ENCODE data around the gene ATP9A. TPM values are rescaled to one million over a fixed set of nuclear protein-coding genes. Genes with fewer than 3 reads are reported as not detected.

The ATP9A gene
- total and polyA plus RNA-seq, 2 donors (not counting 3 experiments of a cell fraction or from before 2014, with no cell fraction given): 20.9 to 41.5 TPM

GRCh38 chr20:51760905-51761546 lies 7.2 kb downstream of the ATP9A start:
- POLR2A ChIA-PET: no interaction called here
- H3K27me3 ChIP-seq (ENCODE audit: control insufficient read depth in 2 of 2, insufficient read depth in 2 of 2, low read length in 2 of 2): no peaks in the 10 kb centered on the region
- H2AFZ ChIP-seq (ENCODE audit: low read depth, low read length): no peak overlapping the region
- H3K27ac ChIP-seq (ENCODE audit: insufficient read depth, low read depth, low read length): no peak overlapping the region
- intact Hi-C loops (cut with micrococcal nuclease): loop anchor here (1.0 to 10.0 kb wide), 2 partner anchors 9 to 396 kb away; no protein-coding TSS in a partner anchor
- H3K79me2 ChIP-seq (ENCODE audit: control insufficient read depth, insufficient read depth, low read length): peaks cover 10% of the 10 kb centered on the region
- H3K36me3 ChIP-seq (ENCODE audit: control insufficient read depth in 2 of 2, extremely low read depth in 1 of 2, insufficient read depth in 2 of 2, low read length in 2 of 2): no peaks in the 10 kb centered on the region
- peaks cover 6% of the 10 kb centered on the region for H3K4me1 ChIP-seq (ENCODE audit: control insufficient read depth, extremely low read depth, insufficient read depth, low read length)
- H3K9me1 ChIP-seq (replicated peaks; ENCODE audit: control insufficient read depth, extremely low read depth, insufficient read depth, low read length): no peaks in the 10 kb centered on the region
- H3K9ac ChIP-seq (replicated peaks; ENCODE audit: extremely low read depth, insufficient read depth, low read length): no peak overlapping the region
- no peaks in the 10 kb centered on the region for H4K20me1 ChIP-seq (replicated peaks; ENCODE audit: control insufficient read depth, extremely low read depth, insufficient read depth, low read length)
- FAIRE-seq (peak; percentile 86), DNase-seq (ENCODE audit: low read depth, low spot score) (peak; percentile 83)
- no TSS peak for BruUV-seq (replicated peaks)
- no peak overlapping the region for H3K4me3 ChIP-seq (replicated peaks in 1 of 3; ENCODE audit: insufficient read depth in 1 of 3, low read depth in 1 of 3, low read length in 3 of 3)
- peak overlapping the region; percentile 1 for H3K4me2 ChIP-seq (ENCODE audit: insufficient read depth, low read length)
- dilution Hi-C loops (cut with MboI; ENCODE audit: extremely low pct_ligation_motif_present, low sequenced_read_pairs): no loop called here
- TF ChIP-seq JUN (IDR thresholded peaks at IDR 0.05; ENCODE audit: borderline replicate concordance, insufficient read depth, insufficient read length, low read depth): peak; percentile 57
- TF ChIP-seq GATA2 (IDR thresholded peaks at IDR 0.05; ENCODE audit: insufficient read depth, insufficient read length, low read depth, low read length): peak; percentile 57
- TF ChIP-seq POLR2AphosphoS5 (IDR thresholded peaks at IDR 0.05; ENCODE audit: insufficient read depth, low read depth, low read length): peak; percentile 32
- no peak for TF ChIP-seq MAX (IDR thresholded peaks at IDR 0.05; ENCODE audit: insufficient read depth, insufficient read length)
- peak; percentile 41 for TF ChIP-seq FOS (IDR thresholded peaks at IDR 0.05; ENCODE audit: borderline replicate concordance, insufficient read depth, low read length)
- TF ChIP-seq POLR2A (IDR thresholded peaks at IDR 0.05; ENCODE audit: low read depth, low read length): no peak
- H3K9me3 ChIP-seq (replicated peaks; ENCODE audit: control insufficient read depth, insufficient read depth, low read length): no peaks in the 10 kb centered on the region
- CTCF ChIA-PET: interaction anchor here (1.0 to 1.4 kb wide), 5 partner anchors 8 to 60 kb away, joined by 3 to 8 read pairs (median 4); no protein-coding TSS in a partner anchor
